ENCODE measurements around the gene MTOR.

Gene MTOR

GRCh38 chr1:11187000-11187399, 75.4 kb downstream of the MTOR start:
- TF ChIP-seq GATA2 (IDR thresholded peaks at IDR 0.05; ENCODE audit: low read depth, low read length) (no peak), GATA3 (IDR thresholded peaks at IDR 0.05; ENCODE audit: low read depth, low read length) (no peak)

- TF ChIP-seq GATA2 (IDR thresholded peaks at IDR 0.05; ENCODE audit: low read depth, low read length) (no peak), GATA3 (IDR thresholded peaks at IDR 0.05; ENCODE audit: low read depth, low read length) (no peak)
These were observed 77.4 kb downstream of the MTOR start for GRCh38 chr1:11184973-11185372.

- TF ChIP-seq GATA2 (IDR thresholded peaks at IDR 0.05; ENCODE audit: low read depth, low read length) (no peak), GATA3 (IDR thresholded peaks at IDR 0.05; ENCODE audit: low read depth, low read length) (no peak)
These were observed 79.5 kb downstream of the MTOR start for GRCh38 chr1:11182884-11183283.

GRCh38 chr1:11180342-11180744, 82.0 kb downstream of the MTOR start:
- TF ChIP-seq GATA3 (IDR thresholded peaks at IDR 0.05; ENCODE audit: low read depth, low read length) (peak; percentile 58), GATA2 (IDR thresholded peaks at IDR 0.05; ENCODE audit: low read depth, low read length) (peak; percentile 94)

- TF ChIP-seq GATA3 (IDR thresholded peaks at IDR 0.05; ENCODE audit: low read depth, low read length) (no peak), GATA2 (IDR thresholded peaks at IDR 0.05; ENCODE audit: low read depth, low read length) (no peak)
These were observed 83.2 kb downstream of the MTOR start for GRCh38 chr1:11179125-11179524.

- TF ChIP-seq GATA3 (IDR thresholded peaks at IDR 0.05; ENCODE audit: low read depth, low read length) (no peak), GATA2 (IDR thresholded peaks at IDR 0.05; ENCODE audit: low read depth, low read length) (no peak)
These were observed 84.0 kb downstream of the MTOR start for GRCh38 chr1:11178021-11179015.

- no peak for TF ChIP-seq GATA3 (IDR thresholded peaks at IDR 0.05; ENCODE audit: low read depth, low read length)
- TF ChIP-seq GATA2 (IDR thresholded peaks at IDR 0.05; ENCODE audit: low read depth, low read length), result no peak
These were observed 86.2 kb downstream of the MTOR start for GRCh38 chr1:11176081-11176706.

- TF ChIP-seq GATA3 (IDR thresholded peaks at IDR 0.05; ENCODE audit: low read depth, low read length) (no peak), GATA2 (IDR thresholded peaks at IDR 0.05; ENCODE audit: low read depth, low read length) (no peak)
These were observed 86.9 kb downstream of the MTOR start for GRCh38 chr1:11175461-11175860.

- TF ChIP-seq GATA2 (IDR thresholded peaks at IDR 0.05; ENCODE audit: low read depth, low read length) (no peak), GATA3 (IDR thresholded peaks at IDR 0.05; ENCODE audit: low read depth, low read length) (no peak)
These were observed 87.9 kb downstream of the MTOR start for GRCh38 chr1:11174261-11174942.

- TF ChIP-seq GATA3 (IDR thresholded peaks at IDR 0.05; ENCODE audit: low read depth, low read length), result no peak
- no peak for TF ChIP-seq GATA2 (IDR thresholded peaks at IDR 0.05; ENCODE audit: low read depth, low read length)
These were observed 92.2 kb downstream of the MTOR start for GRCh38 chr1:11170102-11170501.

- no peak for TF ChIP-seq GATA3 (IDR thresholded peaks at IDR 0.05; ENCODE audit: low read depth, low read length)
- TF ChIP-seq GATA2 (IDR thresholded peaks at IDR 0.05; ENCODE audit: low read depth, low read length), result no peak
These were observed 93.1 kb downstream of the MTOR start for GRCh38 chr1:11169202-11169601.

GRCh38 chr1:11168731-11169130, 93.6 kb downstream of the MTOR start:
- no peak for TF ChIP-seq GATA2 (IDR thresholded peaks at IDR 0.05; ENCODE audit: low read depth, low read length)

GRCh38 chr1:11158720-11159321, 103.5 kb downstream of the MTOR start:
- TF ChIP-seq GATA3 (IDR thresholded peaks at IDR 0.05; ENCODE audit: low read depth, low read length), result no peak
- no peak for TF ChIP-seq GATA2 (IDR thresholded peaks at IDR 0.05; ENCODE audit: low read depth, low read length)

GRCh38 chr1:11158291-11158690, 104.1 kb downstream of the MTOR start:
- no peak for TF ChIP-seq GATA3 (IDR thresholded peaks at IDR 0.05; ENCODE audit: low read depth, low read length)
- no peak for TF ChIP-seq GATA2 (IDR thresholded peaks at IDR 0.05; ENCODE audit: low read depth, low read length)
